Amniotic stem cell (primary cell): ENCODE results near the gene MRPS12.
"Not testable (repeated sequence)": the region's sequence is repeated elsewhere in the genome, so short reads cannot be mapped to it uniquely, and the experiment has no call there.

Source experiments
- DNase-seq: peaks from one replicate; lab custom pipeline; 2025; lab: John Stamatoyannopoulos, UW

Gene MRPS12

GRCh38 chr19:38939957-38940356 lies 9.2 kb downstream of the MRPS12 start:
- no peak for DNase-seq

- not testable (repeated sequence) for DNase-seq
These were observed 10.7 kb downstream of the MRPS12 start for GRCh38 chr19:38941466-38941865.

DNA sequence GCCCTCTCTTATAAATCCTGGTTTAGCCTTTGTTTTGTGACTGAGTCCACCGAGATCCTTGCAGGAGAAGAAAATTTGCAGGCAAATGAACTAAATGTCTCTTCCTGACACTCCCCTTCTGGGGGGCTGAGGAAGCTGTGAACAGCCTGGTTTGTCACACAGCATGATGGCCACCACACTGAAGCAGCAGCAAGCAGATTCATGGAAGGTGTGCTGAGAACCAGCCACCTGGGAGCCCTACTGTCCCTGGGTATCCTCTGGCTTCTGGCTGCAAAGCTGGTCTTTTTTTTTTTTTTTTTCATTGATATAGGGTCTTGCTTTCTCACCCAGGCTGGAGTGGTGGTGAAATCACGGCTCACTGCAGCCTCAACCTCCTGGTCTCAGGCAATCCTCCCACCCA lies 11.2 kb downstream of the MRPS12 start:
- DNase-seq = no peak

GRCh38 chr19:38942471-38943181 lies 11.9 kb downstream of the MRPS12 start:
- DNase-seq = no peak

GRCh38 chr19:38944981-38945506 lies 14.3 kb downstream of the MRPS12 start:
- DNase-seq = no peak

DNA sequence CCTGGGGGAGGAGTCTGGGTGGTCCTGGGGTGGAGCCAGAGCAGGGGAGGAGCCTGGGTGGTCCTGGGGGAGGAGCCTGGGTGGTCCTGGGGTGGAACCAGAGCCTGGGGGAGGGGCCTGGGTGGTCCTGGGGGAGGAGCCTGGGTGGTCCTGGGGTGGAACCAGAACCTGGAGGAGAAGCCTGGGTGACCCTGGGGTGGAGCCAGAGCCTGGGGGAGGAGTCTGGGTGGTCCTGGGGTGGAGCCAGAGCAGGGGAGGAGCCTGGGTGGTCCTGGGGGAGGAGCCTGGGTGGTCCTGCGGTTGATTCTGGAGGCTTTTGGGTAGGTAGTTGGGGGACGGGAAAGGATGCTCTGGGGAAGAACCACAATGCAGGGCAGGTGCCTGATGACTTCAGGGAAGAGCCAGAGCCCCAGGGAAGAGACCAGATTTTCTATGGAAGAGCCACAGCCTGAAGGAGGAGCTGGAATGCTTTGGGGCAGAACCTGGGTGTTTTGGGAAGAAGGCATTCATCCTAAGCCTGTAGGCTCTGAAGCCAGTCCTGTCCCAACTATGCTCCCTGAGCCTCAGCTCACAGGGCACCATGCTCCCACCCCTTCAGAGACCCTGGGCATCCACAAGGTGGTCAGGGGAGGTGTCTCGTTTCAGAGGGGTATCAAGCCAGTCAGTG lies 15.0 kb downstream of the MRPS12 start:
- DNase-seq = no peak

GRCh38 chr19:38946229-38947010 lies 15.7 kb downstream of the MRPS12 start:
- no peak for DNase-seq

DNA sequence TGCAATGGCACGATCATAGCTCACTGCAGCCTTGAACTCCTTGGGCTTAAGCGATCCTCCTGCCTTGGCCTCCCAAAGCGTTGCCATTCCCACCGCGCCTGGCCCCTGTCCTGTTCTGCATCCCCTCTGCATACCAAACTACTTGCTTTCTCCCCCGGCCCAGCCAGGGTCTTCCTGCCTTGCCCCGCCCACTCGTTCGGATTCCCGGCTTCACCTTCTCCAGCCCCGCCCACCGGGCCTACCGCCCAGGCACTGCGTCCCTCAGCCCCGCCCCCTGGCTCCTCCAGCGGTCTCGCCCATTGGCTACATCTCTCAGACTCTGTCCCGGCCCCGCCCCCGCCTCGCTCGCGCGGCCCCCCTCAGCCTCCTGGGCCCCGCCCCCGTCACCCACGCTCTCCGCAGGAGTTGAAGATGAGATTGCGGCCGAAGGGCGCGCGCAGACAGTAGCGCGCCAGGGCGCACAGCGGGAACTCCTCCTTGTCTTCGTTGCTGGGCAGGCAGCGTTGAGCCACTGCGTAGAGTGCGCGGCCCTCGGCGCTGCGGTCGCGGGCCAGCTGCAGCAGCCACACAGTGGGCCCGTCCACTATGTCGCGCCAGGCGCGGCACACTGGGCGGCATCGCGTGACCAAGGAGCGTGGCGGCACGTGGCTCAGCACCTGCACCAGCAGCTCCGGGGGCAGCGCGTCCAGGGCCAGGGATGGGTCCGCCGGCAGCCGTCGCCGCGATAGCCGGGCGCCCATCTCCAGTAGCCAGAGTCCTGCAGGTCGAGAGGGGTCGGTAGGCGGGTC lies 19.0 kb downstream of the MRPS12 start:
- DNase-seq = no peak

DNA sequence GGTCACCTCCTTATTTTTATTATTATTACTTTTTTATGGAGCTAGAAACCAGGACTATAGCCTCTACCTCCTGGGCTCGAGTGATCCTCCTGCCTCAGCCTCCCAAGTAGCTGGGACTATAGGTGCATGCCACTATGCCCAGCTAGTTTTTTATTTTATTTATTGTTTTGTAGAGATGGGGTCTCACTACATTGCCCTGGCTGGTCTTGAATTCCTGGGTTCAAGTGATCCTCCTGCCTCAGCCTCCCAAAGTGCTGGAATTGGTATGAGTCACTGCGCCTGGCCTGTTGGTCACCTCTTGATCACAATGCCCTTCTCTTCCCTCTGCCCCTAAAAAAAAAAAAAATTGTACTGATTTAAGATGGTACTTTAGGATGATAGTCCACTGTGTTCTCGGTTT lies 20.4 kb downstream of the MRPS12 start:
- DNase-seq = no peak

GRCh38 chr19:38952395-38953165 lies 21.8 kb downstream of the MRPS12 start:
- no peak for DNase-seq

DNA sequence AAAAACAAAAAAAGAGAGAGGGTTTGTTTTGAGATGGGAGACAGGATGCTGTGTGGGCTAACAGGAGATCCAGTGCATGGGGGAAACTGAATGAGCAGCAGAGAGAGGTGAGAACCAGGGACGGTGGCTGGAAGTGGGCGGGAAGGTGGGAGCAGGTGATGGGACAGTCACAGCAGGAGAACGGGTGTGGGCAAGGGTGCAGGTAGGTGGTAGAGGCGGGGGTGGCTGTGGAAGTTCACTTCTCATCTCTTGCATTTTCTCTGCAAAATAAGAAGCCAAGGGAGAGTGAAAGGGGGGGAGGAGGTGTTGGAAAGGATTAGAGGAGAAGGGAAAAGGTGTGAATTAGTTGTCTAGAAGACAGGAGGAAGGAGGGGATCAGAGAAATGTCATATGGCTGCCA lies 22.9 kb downstream of the MRPS12 start:
- DNase-seq = no peak

DNA sequence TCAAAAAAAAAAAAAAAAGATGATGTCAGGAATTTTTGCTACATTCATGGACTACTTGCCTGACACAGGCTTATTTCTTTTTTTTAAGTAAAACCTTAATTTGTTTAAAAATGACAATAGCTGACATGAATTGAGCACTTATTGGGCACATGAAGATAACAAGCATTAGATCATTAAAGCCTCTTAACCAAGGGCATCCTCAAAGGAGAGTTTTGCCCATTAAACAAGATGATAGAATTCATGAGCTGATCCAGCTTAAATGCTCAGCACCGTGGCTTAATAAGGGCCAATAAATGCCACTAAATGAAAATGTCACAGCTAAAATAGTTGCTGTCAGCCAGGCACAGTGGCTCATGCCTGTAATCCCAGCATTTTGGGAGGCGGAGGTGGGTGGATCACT lies 25.5 kb downstream of the MRPS12 start:
- no peak for DNase-seq

DNA sequence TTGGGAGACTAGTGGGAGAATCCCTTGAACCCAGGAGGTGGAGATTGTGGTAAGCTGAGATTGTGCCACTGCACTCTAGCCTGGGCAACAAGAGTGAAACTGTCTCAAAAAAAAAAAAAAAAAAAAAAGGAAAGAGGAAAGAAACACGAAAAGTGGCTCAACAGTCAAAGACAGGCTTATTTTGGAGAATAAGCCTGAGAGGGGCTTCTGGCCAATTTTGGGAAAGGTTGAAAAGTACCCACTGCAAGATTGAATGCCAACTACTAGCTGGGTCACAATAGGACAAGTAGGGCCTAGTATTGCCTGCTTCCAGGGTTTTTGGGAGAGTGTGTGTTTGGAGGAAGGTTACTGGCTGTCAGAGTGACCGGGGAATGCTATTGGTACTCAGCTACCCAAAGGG lies 27.6 kb downstream of the MRPS12 start:
- no peak for DNase-seq

- DNase-seq = no peak
These were observed 28.9 kb downstream of the MRPS12 start for GRCh38 chr19:38959618-38960017.

GRCh38 chr19:38964738-38965137 lies 34.0 kb downstream of the MRPS12 start:
- DNase-seq = no peak

DNA sequence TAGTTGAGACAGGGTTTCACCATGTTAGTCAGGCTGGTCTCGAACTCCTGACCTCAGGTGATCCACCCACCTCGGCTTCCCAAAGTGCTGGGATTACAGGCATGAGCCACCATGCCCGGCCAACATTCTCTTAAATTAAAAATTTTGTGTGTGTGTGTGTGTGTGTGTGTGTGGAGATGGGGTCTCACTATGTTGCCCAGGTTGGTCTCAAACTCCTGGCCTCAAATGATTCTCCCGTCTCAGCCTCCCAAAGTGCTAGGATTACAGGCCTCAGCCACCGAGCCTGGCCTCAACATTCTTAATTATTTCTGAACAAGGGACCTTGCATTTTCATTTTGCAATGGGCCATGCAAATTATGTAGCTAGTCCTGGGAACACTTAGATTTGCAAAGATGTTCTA lies 35.4 kb downstream of the MRPS12 start:
- DNase-seq = not testable (repeated sequence)

- no peak for DNase-seq
These were observed 40.2 kb downstream of the MRPS12 start for GRCh38 chr19:38970664-38971532.

GRCh38 chr19:38971672-38972071 lies 40.9 kb downstream of the MRPS12 start:
- no peak for DNase-seq

GRCh38 chr19:38974624-38975213 lies 44.0 kb downstream of the MRPS12 start:
- DNase-seq = no peak
